HG03103 (cell line): ENCODE measurements around the gene UNC13B.
"Not testable (repeated sequence)": the region's sequence is repeated elsewhere in the genome, so short reads cannot be mapped to it uniquely, and the experiment has no call there.

Experiments used
- ATAC-seq: cut with Tn5 transposase; IDR thresholded peaks from one replicate; pipeline ENCODE4 v1.9.1; 2021; ENCODE audit warnings: low read depth; ENCODE audit not compliant: unreplicated experiment

The UNC13B gene

GRCh38 chr9:35211854-35212253 lies 50.0 kb downstream of the UNC13B start:
- no peak for ATAC-seq

GRCh38 chr9:35220659-35221338 lies 59.0 kb downstream of the UNC13B start:
- no peak for ATAC-seq

GRCh38 chr9:35225677-35226076 lies 63.9 kb downstream of the UNC13B start:
- no peak for ATAC-seq

GRCh38 chr9:35226651-35227050 lies 64.8 kb downstream of the UNC13B start:
- ATAC-seq, result no peak

- no peak for ATAC-seq
These were observed 65.5 kb downstream of the UNC13B start for GRCh38 chr9:35227284-35227683.

- ATAC-seq, result no peak
These were observed 67.4 kb downstream of the UNC13B start for GRCh38 chr9:35229066-35229778.

GRCh38 chr9:35229779-35230143 lies 68.0 kb downstream of the UNC13B start:
- no peak for ATAC-seq

- no peak for ATAC-seq
These were observed 71.2 kb downstream of the UNC13B start for GRCh38 chr9:35232867-35233544.

- no peak for ATAC-seq
These were observed 74.9 kb downstream of the UNC13B start for GRCh38 chr9:35236692-35237091.

- no peak for ATAC-seq
These were observed 75.5 kb downstream of the UNC13B start for GRCh38 chr9:35237311-35237710.

GRCh38 chr9:35245945-35246344 lies 84.1 kb downstream of the UNC13B start:
- ATAC-seq, result not testable (repeated sequence)

GRCh38 chr9:35253075-35253474 lies 91.3 kb downstream of the UNC13B start:
- no peak for ATAC-seq

- no peak for ATAC-seq
These were observed 92.4 kb downstream of the UNC13B start for GRCh38 chr9:35254237-35254636.

- no peak for ATAC-seq
These were observed 93.4 kb downstream of the UNC13B start for GRCh38 chr9:35254984-35255857.

- no peak for ATAC-seq
These were observed 96.3 kb downstream of the UNC13B start for GRCh38 chr9:35257986-35258659.

- ATAC-seq, result no peak
These were observed 97.1 kb downstream of the UNC13B start for GRCh38 chr9:35258660-35259474.

GRCh38 chr9:35260186-35260585 lies 98.4 kb downstream of the UNC13B start:
- no peak for ATAC-seq

- no peak for ATAC-seq
These were observed 100.3 kb downstream of the UNC13B start for GRCh38 chr9:35262064-35262463.

- no peak for ATAC-seq
These were observed 105.9 kb downstream of the UNC13B start for GRCh38 chr9:35267710-35268109.
